Panc1 (cell line): ENCODE results near the gene ABTB2.

Experiments used
- CTCF ChIP-seq: fragments of 450-650 bp; IDR thresholded peaks from 2 replicates; pipeline ENCODE4 v1.5.1; 2017; ENCODE audit warnings: mild to moderate bottlenecking
- POLR2AphosphoS5 ChIP-seq: IDR thresholded peaks from 2 replicates; pipeline ENCODE4 v1.6.1; 2012; ENCODE audit warnings: mild to moderate bottlenecking, low read depth, low read length, moderate library complexity
- SIN3A ChIP-seq: IDR thresholded peaks from 2 replicates; pipeline ENCODE4 v1.6.1; 2012; ENCODE audit warnings: low read depth, mild to moderate bottlenecking, low read length, moderate library complexity, borderline replicate concordance; ENCODE audit not compliant: insufficient read depth
- TF ChIP-seq, protein P1 (sequence below), 2 experiments: IDR thresholded peaks; 2 replicates each; pipeline ENCODE4 v1.6.1; 2011 to 2012; ENCODE audit warnings: low read depth in 2 of 2, control low read depth in 1 of 2, low read length in 1 of 2, mild to moderate bottlenecking in 1 of 2, moderate library complexity in 1 of 2; ENCODE audit not compliant: insufficient read depth in 1 of 2

DNA sequence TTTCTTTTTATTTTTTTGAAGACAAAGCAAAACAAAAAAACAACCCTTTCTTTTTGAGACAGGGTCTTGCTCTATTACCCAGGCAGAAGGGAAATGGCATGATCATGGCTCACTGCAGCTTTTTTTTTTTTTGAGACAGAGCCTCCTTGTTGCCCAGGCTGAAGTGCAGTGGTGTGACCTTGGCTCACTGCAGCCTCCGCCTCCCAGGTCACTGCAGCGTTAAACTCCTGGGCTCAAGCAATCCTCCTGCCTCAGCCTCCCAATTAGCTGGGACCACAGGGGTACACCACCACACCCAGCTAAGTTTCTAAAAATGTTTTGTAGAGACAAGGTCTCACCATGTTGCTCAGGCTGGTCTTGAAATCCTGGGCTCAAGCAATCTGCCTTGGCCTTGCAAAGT is 124.6 kb downstream of the ABTB2 start:
- TF ChIP-seq CTCF (no peak), SIN3A (no peak), POLR2AphosphoS5 (no peak)
- TF ChIP-seq, protein P1, sequence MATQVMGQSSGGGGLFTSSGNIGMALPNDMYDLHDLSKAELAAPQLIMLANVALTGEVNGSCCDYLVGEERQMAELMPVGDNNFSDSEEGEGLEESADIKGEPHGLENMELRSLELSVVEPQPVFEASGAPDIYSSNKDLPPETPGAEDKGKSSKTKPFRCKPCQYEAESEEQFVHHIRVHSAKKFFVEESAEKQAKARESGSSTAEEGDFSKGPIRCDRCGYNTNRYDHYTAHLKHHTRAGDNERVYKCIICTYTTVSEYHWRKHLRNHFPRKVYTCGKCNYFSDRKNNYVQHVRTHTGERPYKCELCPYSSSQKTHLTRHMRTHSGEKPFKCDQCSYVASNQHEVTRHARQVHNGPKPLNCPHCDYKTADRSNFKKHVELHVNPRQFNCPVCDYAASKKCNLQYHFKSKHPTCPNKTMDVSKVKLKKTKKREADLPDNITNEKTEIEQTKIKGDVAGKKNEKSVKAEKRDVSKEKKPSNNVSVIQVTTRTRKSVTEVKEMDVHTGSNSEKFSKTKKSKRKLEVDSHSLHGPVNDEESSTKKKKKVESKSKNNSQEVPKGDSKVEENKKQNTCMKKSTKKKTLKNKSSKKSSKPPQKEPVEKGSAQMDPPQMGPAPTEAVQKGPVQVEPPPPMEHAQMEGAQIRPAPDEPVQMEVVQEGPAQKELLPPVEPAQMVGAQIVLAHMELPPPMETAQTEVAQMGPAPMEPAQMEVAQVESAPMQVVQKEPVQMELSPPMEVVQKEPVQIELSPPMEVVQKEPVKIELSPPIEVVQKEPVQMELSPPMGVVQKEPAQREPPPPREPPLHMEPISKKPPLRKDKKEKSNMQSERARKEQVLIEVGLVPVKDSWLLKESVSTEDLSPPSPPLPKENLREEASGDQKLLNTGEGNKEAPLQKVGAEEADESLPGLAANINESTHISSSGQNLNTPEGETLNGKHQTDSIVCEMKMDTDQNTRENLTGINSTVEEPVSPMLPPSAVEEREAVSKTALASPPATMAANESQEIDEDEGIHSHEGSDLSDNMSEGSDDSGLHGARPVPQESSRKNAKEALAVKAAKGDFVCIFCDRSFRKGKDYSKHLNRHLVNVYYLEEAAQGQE (IDR thresholded peaks at IDR 0.05; ENCODE audit: insufficient read depth in 1 of 2, low read depth in 2 of 2, low read length in 1 of 2) = no peak
